ENCODE data around the gene CPNE6.

The CPNE6 gene

DNA sequence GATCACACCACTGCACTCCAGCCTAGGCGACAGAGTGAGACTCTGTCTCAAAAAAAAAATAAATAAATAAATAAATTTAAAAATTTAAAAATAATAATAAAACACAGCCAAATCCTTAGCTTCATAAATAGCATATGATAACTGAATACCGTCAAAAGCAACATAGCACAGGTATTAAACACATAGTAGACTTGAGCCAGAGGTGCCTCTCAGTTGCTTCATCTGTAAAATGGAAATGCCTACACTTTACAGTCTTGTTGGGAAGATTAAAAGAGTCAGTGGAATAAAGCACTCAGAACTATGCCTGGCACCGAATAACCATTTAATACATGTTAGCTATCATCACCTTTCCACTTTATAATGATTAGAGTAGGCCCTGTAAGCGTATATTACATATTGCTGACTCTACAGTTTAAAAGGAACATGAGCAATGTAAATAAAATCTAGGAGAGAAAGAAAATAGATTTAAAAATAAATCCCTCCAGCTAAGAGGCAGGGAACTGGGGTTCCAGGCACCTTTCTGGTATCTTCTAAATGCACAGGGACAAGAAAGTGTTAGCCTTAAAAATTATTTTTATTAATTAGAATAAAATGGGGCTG lies 35.4 kb downstream of the CPNE6 start:
- FAIRE-seq = no peak
- TF ChIP-seq POLR2A (IDR thresholded peaks at IDR 0.05; ENCODE audit: low read depth, low read length) = no peak
- no peak for TF ChIP-seq TAF1 (IDR thresholded peaks at IDR 0.05; ENCODE audit: borderline replicate concordance, low read depth, low read length)
- TF ChIP-seq POLR2AphosphoS5 (IDR thresholded peaks at IDR 0.05; ENCODE audit: low read depth, low read length) = no peak
- DNase-seq (ENCODE audit: insufficient read length) = no peak

DNA sequence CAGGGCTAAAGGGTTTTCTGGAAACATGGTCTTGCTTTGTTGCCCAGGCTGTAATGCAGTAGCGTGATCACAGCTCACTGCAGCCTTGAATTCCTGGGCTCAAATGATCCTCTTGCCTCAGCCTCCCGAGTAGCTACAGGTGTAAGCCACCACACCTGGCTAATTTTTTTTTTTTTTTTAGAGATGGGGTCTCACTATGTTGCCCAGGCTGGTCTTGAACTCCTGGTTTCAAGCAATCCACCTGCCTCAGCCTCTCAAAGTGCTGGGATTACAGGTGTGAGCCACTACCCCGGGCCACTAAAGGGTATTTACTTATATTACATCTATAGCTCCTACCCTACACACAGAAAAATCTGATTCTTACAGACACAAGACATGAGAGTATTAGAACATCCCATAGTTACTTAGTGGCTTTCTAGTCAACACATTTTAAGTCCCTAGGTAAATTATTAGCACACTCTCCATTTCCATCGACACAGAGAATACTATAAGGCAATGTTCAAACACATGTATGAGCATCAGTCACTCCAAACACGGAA lies 37.0 kb downstream of the CPNE6 start:
- DNase-seq (ENCODE audit: insufficient read length) (no peak), FAIRE-seq (no peak)
- no peak for TF ChIP-seq TAF1 (IDR thresholded peaks at IDR 0.05; ENCODE audit: borderline replicate concordance, low read depth, low read length)
- TF ChIP-seq POLR2A (IDR thresholded peaks at IDR 0.05; ENCODE audit: low read depth, low read length) = no peak
- no peak for TF ChIP-seq POLR2AphosphoS5 (IDR thresholded peaks at IDR 0.05; ENCODE audit: low read depth, low read length)

DNA sequence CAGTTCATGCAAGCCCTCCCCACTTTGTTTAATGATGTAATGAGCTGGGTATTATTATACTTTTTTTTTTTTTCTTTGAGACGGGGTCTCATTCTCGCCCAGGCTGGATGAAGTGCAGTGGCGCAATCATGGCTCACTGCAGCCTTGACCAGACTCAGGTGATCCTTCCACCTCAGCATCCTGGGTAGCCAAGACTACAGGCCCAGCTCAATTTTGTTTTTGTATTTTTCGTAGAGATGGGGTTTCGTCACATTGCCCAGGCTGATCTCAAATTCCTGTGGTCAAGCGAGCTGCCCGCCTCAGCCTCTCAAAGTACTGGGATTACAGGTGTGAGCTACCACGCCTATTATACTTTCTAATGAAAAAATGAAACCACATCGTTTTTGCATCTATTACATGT lies 38.7 kb downstream of the CPNE6 start:
- TF ChIP-seq TAF1 (IDR thresholded peaks at IDR 0.05; ENCODE audit: borderline replicate concordance, low read depth, low read length) (no peak), POLR2AphosphoS5 (IDR thresholded peaks at IDR 0.05; ENCODE audit: low read depth, low read length) (no peak), POLR2A (IDR thresholded peaks at IDR 0.05; ENCODE audit: low read depth, low read length) (no peak)
- peak; percentile 21 for FAIRE-seq
- DNase-seq (ENCODE audit: insufficient read length) = no peak

DNA sequence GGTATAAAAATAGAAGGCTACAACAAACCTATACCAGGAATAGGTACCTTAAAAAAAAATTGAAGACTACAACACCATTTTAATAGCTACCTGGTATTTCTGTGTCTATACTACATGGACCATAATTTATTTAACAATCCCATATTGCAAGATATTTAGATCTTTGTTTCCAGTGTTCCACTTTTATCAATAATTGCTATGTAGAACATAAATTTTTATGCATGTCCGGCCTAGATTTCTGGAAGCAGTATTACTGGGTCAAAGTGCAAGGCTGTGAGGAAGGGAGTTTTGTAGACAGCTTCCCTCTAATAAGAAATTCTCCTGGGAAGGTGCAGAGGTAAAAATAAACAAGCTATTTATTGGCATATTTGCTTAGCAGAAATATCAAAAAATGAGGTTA lies 39.2 kb downstream of the CPNE6 start:
- FAIRE-seq (no peak), DNase-seq (ENCODE audit: insufficient read length) (no peak)
- TF ChIP-seq POLR2AphosphoS5 (IDR thresholded peaks at IDR 0.05; ENCODE audit: low read depth, low read length) (no peak), TAF1 (IDR thresholded peaks at IDR 0.05; ENCODE audit: borderline replicate concordance, low read depth, low read length) (no peak), POLR2A (IDR thresholded peaks at IDR 0.05; ENCODE audit: low read depth, low read length) (no peak)

DNA sequence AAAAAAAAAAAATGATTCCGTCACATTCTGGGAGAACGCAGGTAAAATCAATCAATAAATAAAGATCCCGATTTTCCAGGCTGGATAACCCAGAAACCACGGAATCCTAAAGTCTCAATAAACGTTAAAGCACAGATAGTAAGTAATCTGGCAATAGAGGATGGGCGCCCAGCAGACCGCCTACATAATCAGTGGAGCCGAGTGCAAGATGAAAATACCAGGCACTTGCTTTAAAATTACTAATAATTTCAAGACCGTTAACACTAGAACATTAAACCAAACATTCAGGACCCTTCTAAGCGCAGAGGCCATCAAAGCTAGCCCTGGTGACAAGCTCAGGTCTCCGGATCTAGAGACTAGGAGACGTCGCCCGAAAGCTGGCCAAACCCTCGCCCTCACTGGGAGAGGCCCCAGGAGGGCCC lies 42.0 kb downstream of the CPNE6 start:
- TF ChIP-seq POLR2A (IDR thresholded peaks at IDR 0.05; ENCODE audit: low read depth, low read length) = no peak
- no peak for TF ChIP-seq TAF1 (IDR thresholded peaks at IDR 0.05; ENCODE audit: borderline replicate concordance, low read depth, low read length)
- TF ChIP-seq POLR2AphosphoS5 (IDR thresholded peaks at IDR 0.05; ENCODE audit: low read depth, low read length) = no peak
- DNase-seq (ENCODE audit: insufficient read length) (no peak), FAIRE-seq (no peak)

DNA sequence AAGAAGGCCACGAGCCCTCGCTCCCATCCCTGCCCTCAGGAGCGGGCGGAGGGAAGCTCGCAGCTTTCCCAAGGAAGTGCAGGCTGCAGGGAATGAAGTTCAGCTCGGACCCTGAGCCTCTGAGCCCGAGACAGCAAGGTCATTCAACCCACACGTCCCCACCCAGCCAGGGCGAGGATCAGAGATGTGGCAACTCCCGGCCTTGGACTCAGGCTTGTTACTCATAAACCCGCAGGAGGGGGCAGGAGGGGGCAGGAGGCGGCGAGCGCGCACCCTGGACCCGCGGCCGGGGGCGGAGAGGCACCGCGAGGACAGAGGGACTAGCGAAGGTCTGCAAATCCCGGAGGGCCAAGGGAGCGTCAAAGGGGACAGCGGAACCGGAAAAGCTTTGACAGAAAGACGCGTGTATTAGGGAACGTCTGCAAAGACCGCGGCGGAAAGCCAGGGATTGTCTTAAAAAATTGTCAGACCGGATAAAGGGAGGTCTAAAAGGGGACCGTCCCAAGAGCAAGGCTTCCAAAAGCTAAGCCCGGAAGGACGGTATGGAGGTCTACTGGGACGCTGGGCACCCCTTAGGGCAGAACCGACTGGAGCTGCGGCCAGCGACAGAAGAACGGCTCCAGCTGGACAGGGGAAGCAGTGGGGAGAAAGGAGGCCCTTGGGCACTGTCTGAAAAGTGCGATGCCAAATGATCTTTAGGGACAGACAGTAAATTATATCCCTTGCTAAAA lies 42.6 kb downstream of the CPNE6 start:
- TF ChIP-seq POLR2AphosphoS5 (IDR thresholded peaks at IDR 0.05; ENCODE audit: low read depth, low read length) (peak; percentile 88), POLR2A (IDR thresholded peaks at IDR 0.05; ENCODE audit: low read depth, low read length) (peak; percentile 85), TAF1 (IDR thresholded peaks at IDR 0.05; ENCODE audit: borderline replicate concordance, low read depth, low read length) (peak; percentile 7; the same call in 1 of the 2 replicates)
- DNase-seq (ENCODE audit: insufficient read length) = peak; percentile 69
- no peak for FAIRE-seq

DNA sequence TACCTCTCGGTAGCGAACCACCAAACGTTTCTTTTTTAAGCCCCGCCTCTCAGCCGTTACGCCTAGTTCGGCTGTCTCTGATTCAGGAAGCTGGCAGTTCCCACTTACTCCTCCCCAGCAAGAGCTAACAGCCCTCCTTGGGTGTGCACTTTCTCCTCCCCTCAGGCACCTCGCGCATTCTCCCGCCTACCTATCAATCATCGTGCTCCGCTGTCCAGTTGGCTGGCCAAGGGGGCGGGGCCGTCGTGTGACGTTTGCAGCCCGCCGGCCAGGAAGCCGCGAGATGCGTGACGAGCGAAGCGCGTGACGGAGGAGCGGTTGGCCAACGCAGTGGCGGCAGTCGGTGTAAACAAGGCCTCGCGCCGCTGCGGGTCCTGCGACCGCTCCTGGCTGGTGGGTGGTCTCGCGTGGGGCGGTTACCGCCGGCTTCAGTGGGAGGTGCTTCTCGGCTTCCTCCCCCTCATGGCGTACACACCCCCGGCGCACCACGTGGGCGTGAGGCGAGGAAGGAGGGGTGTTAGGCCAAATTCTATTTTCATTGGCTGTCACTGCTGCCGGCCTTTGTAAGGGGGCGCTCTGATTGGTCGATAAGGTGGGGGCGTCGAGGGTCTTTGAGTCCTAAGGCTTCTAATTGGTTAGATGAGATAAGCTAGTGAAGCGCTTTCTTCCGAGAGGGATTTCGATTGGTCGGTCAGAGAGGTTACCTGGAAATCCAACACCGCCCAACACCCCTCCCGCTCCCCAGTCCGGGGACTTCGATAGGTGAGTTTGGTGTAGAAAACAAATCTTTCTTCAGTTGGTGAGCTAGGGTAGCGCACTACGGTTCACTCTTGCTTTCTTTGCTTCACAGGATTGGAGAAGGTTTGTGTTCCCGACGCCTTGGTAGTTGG lies 43.4 kb downstream of the CPNE6 start, which contains the start of the genes DCAF11 and NRL:
Gene DCAF11 (plus strand): TSS at position 246 of the 890 bp plus-strand sequence. CDS start 818 bp downstream, outside the sequence.
Gene NRL (minus strand): TSS at position 418 of the 890 bp plus-strand sequence. CDS start 32,101 bp downstream, outside the sequence.
- peak; percentile 95 for DNase-seq (ENCODE audit: insufficient read length)
- no peak for TF ChIP-seq TAF1 (IDR thresholded peaks at IDR 0.05; ENCODE audit: borderline replicate concordance, low read depth, low read length)
- no peak; the same call in 1 of the 2 replicates for TF ChIP-seq POLR2A (IDR thresholded peaks at IDR 0.05; ENCODE audit: low read depth, low read length)
- TF ChIP-seq POLR2AphosphoS5 (IDR thresholded peaks at IDR 0.05; ENCODE audit: low read depth, low read length) = no peak; the same call in 1 of the 2 replicates
- peak; percentile 97 for FAIRE-seq

DNA sequence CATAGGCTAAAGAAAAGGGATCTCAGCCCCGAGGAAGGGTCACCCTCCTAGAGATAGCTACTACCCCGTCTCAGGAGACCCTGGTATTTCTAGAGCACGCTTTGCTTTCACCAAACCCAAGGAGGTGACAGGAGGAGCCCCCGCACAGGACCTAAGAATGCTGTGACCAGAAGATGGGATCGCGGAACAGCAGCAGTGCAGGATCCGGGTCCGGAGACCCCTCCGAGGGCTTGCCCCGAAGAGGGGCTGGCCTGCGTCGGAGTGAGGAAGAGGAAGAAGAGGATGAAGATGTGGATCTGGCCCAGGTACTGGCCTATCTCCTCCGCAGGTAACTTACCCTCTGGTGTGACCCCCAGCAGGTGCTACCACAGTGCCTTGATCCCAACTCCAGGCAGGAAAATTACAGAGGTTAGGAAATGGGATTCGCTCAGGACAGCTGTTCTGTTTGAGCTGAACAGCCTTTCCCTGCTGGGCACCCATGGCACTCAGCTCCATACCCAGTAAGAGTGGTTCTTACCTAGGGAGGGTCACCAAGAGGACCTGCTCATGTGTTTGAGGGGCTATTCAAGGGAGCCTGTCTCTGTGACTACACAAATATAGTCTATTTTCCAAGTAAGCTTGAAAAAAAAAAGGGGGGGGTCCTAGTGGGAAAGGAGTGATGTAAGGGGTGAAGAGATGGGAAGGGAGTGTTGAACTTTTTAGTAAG lies 44.2 kb downstream of the CPNE6 start:
- no peak for TF ChIP-seq POLR2AphosphoS5 (IDR thresholded peaks at IDR 0.05; ENCODE audit: low read depth, low read length)
- TF ChIP-seq POLR2A (IDR thresholded peaks at IDR 0.05; ENCODE audit: low read depth, low read length) = no peak
- TF ChIP-seq TAF1 (IDR thresholded peaks at IDR 0.05; ENCODE audit: borderline replicate concordance, low read depth, low read length) = no peak
- no peak for DNase-seq (ENCODE audit: insufficient read length)
- no peak for FAIRE-seq

DNA sequence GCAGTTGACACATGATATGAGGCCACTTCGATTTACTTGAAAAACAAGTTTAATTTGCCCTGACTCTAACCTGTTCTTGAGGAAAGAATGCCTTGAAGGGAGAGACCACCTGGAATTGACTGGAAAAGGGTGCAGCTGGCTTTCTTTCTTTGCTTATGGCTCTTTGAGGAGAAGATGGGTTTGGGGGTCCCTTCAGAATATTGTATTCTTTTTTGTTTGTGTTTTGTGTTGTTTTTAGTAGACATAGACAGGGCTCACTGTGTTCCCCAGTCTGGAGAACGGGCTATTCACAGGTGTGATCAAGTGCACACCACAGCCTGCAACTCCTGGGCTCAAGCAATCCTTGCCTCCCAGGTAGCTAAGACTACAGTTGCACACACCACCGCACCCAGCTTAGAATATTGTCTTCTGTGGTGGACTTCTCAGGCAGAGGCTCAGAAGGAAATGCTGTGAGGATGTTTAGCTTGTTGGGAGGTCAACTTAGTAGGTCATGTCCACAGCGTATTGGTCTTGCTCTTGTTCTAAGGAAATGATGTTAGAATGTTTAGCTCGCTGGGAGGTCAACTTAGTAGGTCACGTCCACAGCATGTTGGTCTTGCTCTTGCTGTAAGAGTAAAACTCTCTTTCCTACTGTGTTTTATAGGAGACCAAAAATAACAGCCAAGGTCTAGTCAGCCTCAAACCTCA lies 44.9 kb downstream of the CPNE6 start:
- TF ChIP-seq POLR2A (IDR thresholded peaks at IDR 0.05; ENCODE audit: low read depth, low read length) (no peak), TAF1 (IDR thresholded peaks at IDR 0.05; ENCODE audit: borderline replicate concordance, low read depth, low read length) (no peak), POLR2AphosphoS5 (IDR thresholded peaks at IDR 0.05; ENCODE audit: low read depth, low read length) (no peak)
- FAIRE-seq (no peak), DNase-seq (ENCODE audit: insufficient read length) (no peak)

DNA sequence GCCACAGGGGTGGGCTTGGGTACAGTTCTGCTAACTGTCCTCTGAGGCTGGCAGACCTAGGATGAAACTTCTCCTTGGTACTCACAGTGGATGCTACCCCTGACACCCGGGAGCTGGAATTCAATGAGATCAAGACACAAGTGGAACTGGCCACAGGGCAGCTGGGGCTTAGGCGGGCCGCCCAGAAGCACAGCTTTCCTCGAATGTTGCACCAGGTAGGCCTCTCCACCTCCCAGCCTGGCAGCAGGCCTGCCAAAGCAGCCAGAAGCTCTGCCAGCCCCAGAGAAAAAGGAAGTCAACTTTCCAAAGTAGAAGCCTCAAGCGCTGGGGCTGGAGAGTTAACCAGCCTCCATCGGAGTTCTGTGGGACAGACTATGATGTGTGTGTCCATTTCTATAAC lies 45.8 kb downstream of the CPNE6 start:
- no peak for DNase-seq (ENCODE audit: insufficient read length)
- no peak for FAIRE-seq
- TF ChIP-seq POLR2A (IDR thresholded peaks at IDR 0.05; ENCODE audit: low read depth, low read length) (no peak), POLR2AphosphoS5 (IDR thresholded peaks at IDR 0.05; ENCODE audit: low read depth, low read length) (no peak), TAF1 (IDR thresholded peaks at IDR 0.05; ENCODE audit: borderline replicate concordance, low read depth, low read length) (no peak)

Measured in GM12892 (cell line).